Mesothelial cell of epicardium (in vitro differentiated cells): ENCODE data around the gene GALNT2. TPM values are rescaled to one million over a fixed set of nuclear protein-coding genes. Genes with fewer than 3 reads are reported as not detected.

ENCODE experiments used
- DNase-seq, 2 experiments: peaks; one replicate each; pipeline ENCODE4 v3.0.0; 2021; ENCODE audit warnings: low spot score in 2 of 2; ENCODE audit not compliant: unreplicated experiment in 2 of 2
- H3K27ac Mint-ChIP-seq: 2 replicates; pipeline ENCODE4 v1.8.0; 2021; ENCODE audit warnings: mixed read lengths
- H3K27me3 Mint-ChIP-seq: 2 replicates; pipeline ENCODE4 v1.8.0; 2021; ENCODE audit warnings: low read depth, mixed read lengths
- H3K36me3 Mint-ChIP-seq: 2 replicates; pipeline ENCODE4 v1.8.0; 2021; ENCODE audit warnings: mixed read lengths
- H3K4me1 Mint-ChIP-seq: 2 replicates; pipeline ENCODE4 v1.8.0; 2021; ENCODE audit warnings: mixed read lengths
- H3K4me3 Mint-ChIP-seq: 2 replicates; pipeline ENCODE4 v1.8.0; 2021; ENCODE audit warnings: mild to moderate bottlenecking, moderate library complexity, mixed read lengths
- H3K9me3 Mint-ChIP-seq: 2 replicates; pipeline ENCODE4 v1.8.0; 2021; ENCODE audit warnings: mixed read lengths
- total RNA-seq: library from RNA; stranded (reverse); gene quantifications from 3 replicates; pipeline ENCODE4 v1.2.1, GENCODE V29; 2021
- TF ChIP-seq, protein P1 (sequence below): fragments of 200-600 bp; sonication (generic); IDR thresholded peaks from one replicate; pipeline ENCODE4 v1.5.0; 2021; ENCODE audit warnings: antibody characterized with exemption; ENCODE audit not compliant: unreplicated experiment

Gene GALNT2
- total RNA-seq, 1 donor from 2014 or later = 48.3 TPM

DNA sequence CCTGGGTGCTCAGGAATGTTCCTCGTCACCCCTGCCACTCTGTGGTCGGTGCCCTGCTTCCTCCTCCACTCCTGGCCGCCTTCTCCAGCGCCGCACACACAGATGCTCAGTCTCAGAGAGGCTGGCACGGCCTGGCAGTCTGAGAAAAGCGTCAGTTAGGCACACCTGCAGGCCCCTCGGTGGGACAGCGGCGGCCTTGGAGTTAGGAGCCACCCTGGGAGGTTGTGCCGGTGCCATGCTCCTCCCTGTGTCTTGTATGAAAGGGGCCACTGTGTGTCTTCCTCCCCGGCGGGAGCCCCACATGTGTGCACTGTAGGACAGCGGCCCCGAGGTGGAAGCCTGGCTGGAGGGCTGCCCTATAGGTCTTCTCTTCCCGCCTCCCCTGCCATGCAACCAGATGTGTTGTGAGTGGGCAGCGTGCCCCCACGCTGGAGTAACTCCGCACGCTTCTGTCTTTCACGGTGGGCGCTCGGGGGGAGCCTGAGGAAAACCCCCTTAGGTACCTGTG is 213.9 kb downstream of the GALNT2 start:
- TF ChIP-seq, protein P1, sequence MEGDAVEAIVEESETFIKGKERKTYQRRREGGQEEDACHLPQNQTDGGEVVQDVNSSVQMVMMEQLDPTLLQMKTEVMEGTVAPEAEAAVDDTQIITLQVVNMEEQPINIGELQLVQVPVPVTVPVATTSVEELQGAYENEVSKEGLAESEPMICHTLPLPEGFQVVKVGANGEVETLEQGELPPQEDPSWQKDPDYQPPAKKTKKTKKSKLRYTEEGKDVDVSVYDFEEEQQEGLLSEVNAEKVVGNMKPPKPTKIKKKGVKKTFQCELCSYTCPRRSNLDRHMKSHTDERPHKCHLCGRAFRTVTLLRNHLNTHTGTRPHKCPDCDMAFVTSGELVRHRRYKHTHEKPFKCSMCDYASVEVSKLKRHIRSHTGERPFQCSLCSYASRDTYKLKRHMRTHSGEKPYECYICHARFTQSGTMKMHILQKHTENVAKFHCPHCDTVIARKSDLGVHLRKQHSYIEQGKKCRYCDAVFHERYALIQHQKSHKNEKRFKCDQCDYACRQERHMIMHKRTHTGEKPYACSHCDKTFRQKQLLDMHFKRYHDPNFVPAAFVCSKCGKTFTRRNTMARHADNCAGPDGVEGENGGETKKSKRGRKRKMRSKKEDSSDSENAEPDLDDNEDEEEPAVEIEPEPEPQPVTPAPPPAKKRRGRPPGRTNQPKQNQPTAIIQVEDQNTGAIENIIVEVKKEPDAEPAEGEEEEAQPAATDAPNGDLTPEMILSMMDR = no peak
- Mint-ChIP-seq H3K4me1 (peaks cover 9% of the 10 kb centered on the region), H3K27me3 (no peaks in the 10 kb centered on the region), H3K27ac (no peak overlapping the region), H3K9me3 (no peaks in the 10 kb centered on the region), H3K36me3 (peaks cover 6% of the 10 kb centered on the region), H3K4me3 (no peak overlapping the region)
- DNase-seq = no peak

DNA sequence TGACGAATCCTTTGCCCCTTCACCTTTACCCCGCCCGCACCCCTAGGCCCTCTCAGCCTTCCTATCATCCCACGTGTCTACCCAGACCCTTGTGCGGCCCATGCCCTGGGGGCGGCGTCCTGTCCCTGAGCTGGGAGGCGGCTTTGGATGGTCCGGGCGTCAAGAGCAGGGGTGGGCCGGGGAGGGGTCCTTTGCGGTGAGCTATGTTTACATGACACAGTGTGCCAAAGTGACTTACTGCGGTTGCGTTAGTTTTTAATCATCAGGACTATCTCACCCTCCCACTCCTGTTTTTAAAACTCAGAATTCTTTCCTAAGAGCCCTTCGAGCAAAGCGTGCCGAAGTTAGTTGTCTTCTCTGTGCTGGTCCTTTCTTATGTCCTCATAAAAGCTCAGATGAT is 214.5 kb downstream of the GALNT2 start:
- Mint-ChIP-seq H3K9me3 (no peaks in the 10 kb centered on the region), H3K27me3 (peaks cover 4% of the 10 kb centered on the region), H3K4me1 (peaks cover 9% of the 10 kb centered on the region), H3K4me3 (no peak overlapping the region), H3K36me3 (peaks cover 6% of the 10 kb centered on the region), H3K27ac (no peak overlapping the region)
- no peak for DNase-seq
- TF ChIP-seq, protein P1 = no peak

DNA sequence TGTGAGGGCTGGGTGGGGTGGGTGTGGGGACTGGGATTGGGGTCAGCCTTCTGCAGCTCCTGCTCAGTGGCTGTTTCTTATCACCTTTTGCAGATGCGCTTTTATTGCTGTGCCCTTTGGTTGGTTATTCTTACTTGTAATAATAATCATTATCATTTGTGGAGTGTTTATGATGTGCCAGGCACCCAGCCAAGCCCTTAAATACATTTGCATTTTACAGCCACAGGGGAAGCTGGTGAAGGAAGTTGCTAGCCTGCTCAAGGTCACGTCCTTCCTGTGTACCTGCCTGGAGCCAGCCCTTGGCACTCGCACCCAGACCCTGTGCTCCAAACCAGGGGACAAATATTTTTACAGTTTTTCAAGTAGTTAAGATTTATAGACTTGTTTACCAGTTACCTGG is 215.1 kb downstream of the GALNT2 start:
- H3K36me3 Mint-ChIP-seq = peaks cover 6% of the 10 kb centered on the region
- TF ChIP-seq, protein P1 = no peak
- no peak overlapping the region for H3K4me3 Mint-ChIP-seq
- peaks cover 4% of the 10 kb centered on the region for H3K27me3 Mint-ChIP-seq
- H3K9me3 Mint-ChIP-seq = no peaks in the 10 kb centered on the region
- H3K27ac Mint-ChIP-seq = no peak overlapping the region
- DNase-seq = no peak
- H3K4me1 Mint-ChIP-seq = peaks cover 7% of the 10 kb centered on the region

DNA sequence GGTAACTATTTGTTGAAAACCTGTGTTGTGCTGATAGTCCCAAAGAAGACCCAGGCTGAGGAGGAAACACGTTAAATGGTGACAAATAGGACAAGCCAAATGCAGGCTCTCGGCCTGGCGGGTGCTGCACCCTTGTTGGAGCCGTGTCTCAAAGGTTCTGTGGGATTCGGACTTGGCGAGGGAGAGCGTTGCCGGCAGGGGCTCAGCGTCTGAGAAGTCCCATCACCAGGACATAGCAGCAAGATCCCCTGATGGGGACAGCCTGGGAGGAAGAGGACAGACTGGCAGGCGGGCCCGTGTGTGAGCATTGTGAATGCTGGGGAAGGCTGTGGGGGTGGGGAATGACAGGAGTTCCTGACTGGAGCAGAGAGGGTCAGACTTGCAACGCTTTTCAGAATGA is 216.6 kb downstream of the GALNT2 start:
- Mint-ChIP-seq H3K9me3 (no peaks in the 10 kb centered on the region), H3K36me3 (peaks cover 6% of the 10 kb centered on the region), H3K27me3 (peaks cover 14% of the 10 kb centered on the region), H3K4me1 (no peaks in the 10 kb centered on the region), H3K4me3 (no peak overlapping the region), H3K27ac (no peak overlapping the region)
- TF ChIP-seq, protein P1 = no peak
- no peak for DNase-seq

DNA sequence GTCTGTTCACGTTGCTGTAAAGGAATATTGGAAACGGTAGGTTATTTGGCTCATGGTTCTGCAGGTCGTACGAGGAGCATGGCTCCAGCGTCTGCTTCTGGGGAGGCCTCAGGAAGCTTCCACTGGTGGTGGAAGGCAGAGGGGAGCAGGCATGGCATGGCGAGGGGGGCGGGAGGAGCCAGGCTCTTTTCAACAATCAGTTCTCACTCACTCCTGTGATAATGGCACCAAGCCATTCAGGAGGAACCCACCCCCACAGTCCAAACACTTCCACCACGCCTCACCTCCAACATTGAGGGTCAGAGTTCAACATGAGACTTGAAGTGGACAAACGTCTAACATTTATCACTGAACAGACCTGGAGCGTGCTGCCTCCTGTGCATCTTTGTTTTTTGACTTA is 217.9 kb downstream of the GALNT2 start:
- H3K4me1 Mint-ChIP-seq = no peaks in the 10 kb centered on the region
- H3K27me3 Mint-ChIP-seq = peaks cover 19% of the 10 kb centered on the region
- H3K9me3 Mint-ChIP-seq = no peaks in the 10 kb centered on the region
- H3K36me3 Mint-ChIP-seq = peaks cover 2% of the 10 kb centered on the region
- TF ChIP-seq, protein P1 = no peak
- DNase-seq = no peak
- no peak overlapping the region for H3K27ac Mint-ChIP-seq
- no peak overlapping the region for H3K4me3 Mint-ChIP-seq

DNA sequence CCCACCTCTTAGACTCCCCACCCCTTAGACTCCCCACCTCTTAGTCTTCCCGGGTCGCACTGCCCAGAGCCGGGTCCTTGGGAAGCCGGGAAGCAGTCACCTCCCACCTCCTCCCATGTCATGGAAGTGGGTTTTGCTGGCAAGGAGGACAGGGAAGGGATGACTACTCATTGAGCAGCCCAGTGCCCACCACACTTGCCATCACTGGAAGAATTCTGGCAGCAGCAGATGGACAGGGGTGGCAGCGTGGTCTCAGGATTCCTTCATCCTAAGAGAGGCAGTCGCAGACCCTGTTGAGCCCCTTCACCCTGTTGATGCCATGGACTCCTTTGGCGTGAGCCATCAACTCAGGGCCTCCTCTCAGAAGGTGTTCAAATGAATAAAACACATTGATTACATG is 218.3 kb downstream of the GALNT2 start:
- H3K4me1 Mint-ChIP-seq = no peaks in the 10 kb centered on the region
- TF ChIP-seq, protein P1 = no peak
- H3K27ac Mint-ChIP-seq = no peak overlapping the region
- peaks cover 2% of the 10 kb centered on the region for H3K36me3 Mint-ChIP-seq
- peaks cover 21% of the 10 kb centered on the region for H3K27me3 Mint-ChIP-seq
- H3K9me3 Mint-ChIP-seq = no peaks in the 10 kb centered on the region
- H3K4me3 Mint-ChIP-seq = no peak overlapping the region
- DNase-seq = no peak
